Stimulated activated CD4-positive, alpha-beta T cell treated with anti-CD3 and anti-CD28 coated beads, TNF-alpha, amount 100 ng/mL, for 48 hours (primary cell): ENCODE measurements around the gene CPEB1.
"Not testable (repeated sequence)": the region's sequence is repeated elsewhere in the genome, so short reads cannot be mapped to it uniquely, and the experiment has no call there.

ENCODE experiments used
- DNase-seq, 3 donors: peaks; one replicate each; pipeline ENCODE4 v3.0.0-alpha.2; 2020; ENCODE audit warnings: low read depth in 3 of 3

Gene CPEB1

GRCh38 chr15:82513587-82513986, 133.6 kb downstream of the CPEB1 start:
- not testable (repeated sequence) for DNase-seq

- not testable (repeated sequence) for DNase-seq
Observed at GRCh38 chr15:82507693-82508092, 139.5 kb downstream of the CPEB1 start.

- not testable (repeated sequence) for DNase-seq
Observed at GRCh38 chr15:82507087-82507486, 140.1 kb downstream of the CPEB1 start.

GRCh38 chr15:82505842-82506241, 141.3 kb downstream of the CPEB1 start:
- DNase-seq: not testable (repeated sequence)

- not testable (repeated sequence) for DNase-seq
Observed at GRCh38 chr15:82504074-82504473, 143.1 kb downstream of the CPEB1 start.

GRCh38 chr15:82502700-82503339, 144.3 kb downstream of the CPEB1 start:
- DNase-seq: not testable (repeated sequence)

GRCh38 chr15:82500772-82501171, 146.4 kb downstream of the CPEB1 start:
- not testable (repeated sequence) for DNase-seq

- not testable (repeated sequence) for DNase-seq
Observed at GRCh38 chr15:82497978-82498377, 149.2 kb downstream of the CPEB1 start.
